ENCODE results near the gene SETBP1. TPM values are rescaled to one million over a fixed set of nuclear protein-coding genes. Genes with fewer than 3 reads are reported as not detected.

SETBP1 gene
- total RNA-seq, 4 donors from 2014 or later, result 7.8 to 16.6 (median 11.7) TPM

GRCh38 chr18:44915213-44915612 lies 234.5 kb downstream of the SETBP1 start:
- no peak for DNase-seq (ENCODE audit: low spot score in 2 of 2)
- no peak overlapping the region for H3K4me3 ChIP-seq (ENCODE audit: low read depth, poor library complexity, severe bottlenecking)
- WGBS, 2 donors, result 77 to 80% methylated on average over 2 of the region's 2 CpGs
- intact Hi-C loops (cut with DNase I; ENCODE audit: low total_unique reads), result no loop called here
- TF ChIP-seq POLR2A (IDR thresholded peaks at IDR 0.05), result no peak
- TF ChIP-seq CTCF (IDR thresholded peaks at IDR 0.05), result no peak

DNA sequence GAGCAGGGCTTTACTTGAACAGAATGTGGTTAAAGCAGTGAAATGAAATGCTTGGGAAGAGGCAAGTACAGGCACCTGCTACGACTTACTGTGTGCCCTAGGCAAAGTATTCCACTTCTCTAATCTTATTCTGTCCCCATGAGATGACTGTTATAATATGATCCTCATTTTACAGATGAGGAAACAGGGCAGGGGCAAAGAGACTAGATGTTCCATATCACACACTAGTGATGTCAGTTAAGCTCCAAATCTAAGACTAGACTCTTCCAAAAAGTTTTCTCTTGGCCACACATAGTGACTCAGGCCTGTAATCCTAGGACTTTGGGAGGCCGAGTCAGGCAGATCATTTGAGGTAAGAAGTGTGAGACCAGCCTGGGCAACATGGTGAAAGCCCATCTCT lies 235.0 kb downstream of the SETBP1 start:
- no peak overlapping the region for H3K4me3 ChIP-seq (ENCODE audit: low read depth, poor library complexity, severe bottlenecking)
- TF ChIP-seq POLR2A (IDR thresholded peaks at IDR 0.05), result no peak
- no peak for TF ChIP-seq CTCF (IDR thresholded peaks at IDR 0.05)
- WGBS, 2 donors, result 78 to 84% methylated on average over 2 of the region's 2 CpGs
- no peak for DNase-seq (ENCODE audit: low spot score in 2 of 2)
- intact Hi-C loops (cut with DNase I; ENCODE audit: low total_unique reads), result no loop called here

DNA sequence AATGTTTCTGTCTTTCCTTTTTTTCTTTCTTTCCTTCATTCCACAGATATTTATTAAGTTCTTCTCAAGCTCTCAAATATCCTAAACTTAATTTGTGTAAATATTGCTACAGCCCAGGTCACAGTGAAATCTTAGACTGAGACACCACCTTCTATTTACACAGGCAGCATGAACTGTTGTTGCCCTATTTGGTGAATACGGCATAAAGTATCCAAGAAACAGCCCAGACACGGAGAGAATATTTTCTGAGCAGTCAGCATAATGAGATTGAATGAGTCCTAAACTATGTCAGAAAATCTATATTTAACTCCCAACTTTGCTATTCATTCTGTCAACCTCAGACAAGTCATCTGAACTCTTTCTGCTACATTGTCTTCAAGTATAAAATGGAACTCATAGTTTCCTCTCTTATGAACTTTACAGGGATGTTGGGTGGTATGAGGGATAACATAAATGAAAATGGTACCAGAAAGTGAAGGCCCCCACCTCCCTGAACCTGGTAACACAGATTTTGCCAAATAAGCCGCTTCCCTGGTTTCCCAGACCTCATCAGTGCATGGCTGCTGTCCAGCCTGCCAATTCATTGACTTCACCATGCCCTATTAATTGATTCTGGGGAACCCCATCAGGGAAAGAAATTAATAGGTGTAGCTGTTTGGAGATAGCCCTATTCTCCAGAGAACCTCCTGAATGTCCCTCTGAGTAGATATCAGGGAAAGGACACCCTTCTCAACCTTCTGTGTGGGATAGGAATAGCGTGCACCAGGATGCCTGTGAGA lies 235.9 kb downstream of the SETBP1 start:
- TF ChIP-seq CTCF (IDR thresholded peaks at IDR 0.05), result no peak
- DNase-seq (ENCODE audit: low spot score in 2 of 2), result no peak
- WGBS, 2 donors, result 71 to 83% methylated on average over 4 of the region's 4 CpGs
- intact Hi-C loops (cut with DNase I; ENCODE audit: low total_unique reads), result no loop called here
- H3K4me3 ChIP-seq (ENCODE audit: low read depth, poor library complexity, severe bottlenecking), result no peak overlapping the region

DNA sequence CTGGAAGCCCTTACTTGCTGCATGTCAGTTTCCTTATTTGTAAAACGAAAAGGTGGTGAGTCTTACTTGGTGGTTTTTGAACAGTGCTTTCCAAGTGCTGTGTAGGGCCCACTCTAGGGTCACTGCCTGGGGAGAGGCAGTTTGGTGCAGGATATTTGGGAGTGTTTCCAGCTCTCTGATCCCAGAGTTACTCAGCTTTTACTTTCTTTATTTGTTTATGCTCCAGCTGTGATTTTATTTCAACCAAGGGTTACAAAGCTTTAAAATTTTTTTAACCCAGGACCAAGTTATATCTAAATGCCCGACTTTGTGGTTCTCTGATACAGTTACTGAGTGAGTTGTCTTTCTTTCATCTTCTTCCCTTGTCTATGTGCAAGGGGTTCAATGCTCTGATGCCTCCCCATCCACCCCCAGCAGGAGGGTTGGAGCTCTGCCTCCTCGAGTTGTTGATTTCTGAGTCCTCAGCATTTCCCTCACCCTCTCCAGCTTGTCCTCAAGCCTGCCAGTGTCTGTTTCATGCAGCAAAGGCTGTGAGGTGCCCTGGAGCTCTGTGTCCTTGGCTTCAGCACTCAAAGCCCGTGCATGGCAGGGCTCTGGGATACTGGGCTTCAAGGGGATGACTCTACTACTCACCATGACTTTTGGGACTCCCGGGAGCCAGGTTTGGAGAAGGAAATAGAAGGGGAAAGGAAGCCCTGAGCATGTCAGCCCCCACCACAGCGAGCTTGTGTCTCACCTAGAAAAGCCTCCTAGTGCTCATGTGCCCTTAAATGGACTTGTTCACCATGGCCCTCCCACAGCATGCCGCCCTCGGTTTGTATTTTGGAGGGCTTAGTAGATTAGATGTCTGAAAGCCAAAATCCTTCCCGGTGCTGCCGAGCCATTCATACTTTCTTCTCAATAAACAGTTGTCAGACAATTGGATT lies 236.8 kb downstream of the SETBP1 start:
- intact Hi-C loops (cut with DNase I; ENCODE audit: low total_unique reads), result no loop called here
- DNase-seq (ENCODE audit: low spot score in 2 of 2), result no peak
- TF ChIP-seq POLR2A (IDR thresholded peaks at IDR 0.05) (no peak), CTCF (IDR thresholded peaks at IDR 0.05) (no peak)
- no peak overlapping the region for H3K4me3 ChIP-seq (ENCODE audit: low read depth, poor library complexity, severe bottlenecking)
- 71 to 75% methylated on average over 10 of the region's 10 CpGs for WGBS, 2 donors

DNA sequence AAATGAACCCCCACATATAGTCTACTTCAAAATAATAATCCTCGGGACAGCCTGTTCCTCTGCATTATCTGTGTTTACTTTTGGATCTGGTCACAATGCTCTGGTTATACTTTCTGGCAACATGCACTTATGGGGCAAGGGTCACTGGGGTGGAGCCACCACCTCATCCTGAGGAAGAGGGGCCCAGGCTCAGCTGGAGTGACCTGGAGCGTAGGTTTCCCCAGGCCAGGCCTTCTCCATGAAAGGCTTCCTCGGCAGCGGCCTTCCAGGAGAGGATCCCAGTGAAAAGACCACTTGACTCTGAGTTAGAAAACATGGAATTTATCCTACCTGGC lies 237.4 kb downstream of the SETBP1 start:
- intact Hi-C loops (cut with DNase I; ENCODE audit: low total_unique reads), result no loop called here
- TF ChIP-seq CTCF (IDR thresholded peaks at IDR 0.05) (no peak), POLR2A (IDR thresholded peaks at IDR 0.05) (no peak)
- H3K4me3 ChIP-seq (ENCODE audit: low read depth, poor library complexity, severe bottlenecking), result no peak overlapping the region
- WGBS, 2 donors, result 90 to 96% methylated on average over 4 of the region's 4 CpGs
- DNase-seq (ENCODE audit: low spot score in 2 of 2), result no peak

Data from lower leg skin (tissue), 4 donors.